Measurements from ENCODE around the gene HNRNPA2B1. TPM values are rescaled to one million over a fixed set of nuclear protein-coding genes. Genes with fewer than 3 reads are reported as not detected.

HNRNPA2B1 gene
- total and polyA plus RNA-seq, 2 of the 8 experiments (the other 6 are each of a cell fraction or from before 2014, with no cell fraction given): 276 to 1,255 TPM

GRCh38 chr7:26185131-26185843, 15.3 kb downstream of the HNRNPA2B1 start:
- Histone ChIP-seq H2BK15ac (ENCODE audit: low read length) (no peak overlapping the region), H3K36me3 (ENCODE audit: control insufficient read depth in 2 of 4, insufficient read depth in 4 of 4, low read length in 3 of 4) (peaks cover 5 to 28% (median 20%) of the 10 kb centered on the region in 4 experiments; a peak in 7 of 8 replicates), H3K9me3 (ENCODE audit: insufficient read depth in 2 of 2, low read depth in 1 of 2, low read length in 1 of 2) (no peaks in the 10 kb centered on the region), H4K8ac (ENCODE audit: extremely low read depth, insufficient read depth, low read length) (no peak overlapping the region), H4K20me1 (replicated peaks in 1 of 2; ENCODE audit: control insufficient read depth in 1 of 2, insufficient read depth in 2 of 2, low read length in 2 of 2) (peaks cover 7 to 8% of the 10 kb centered on the region in 2 experiments), H3K27ac (ENCODE audit: low read depth, low read length) (no peak overlapping the region), H3K27me3 (replicated peaks in 1 of 4; ENCODE audit: control insufficient read depth in 3 of 4, extremely low read depth in 1 of 4, insufficient read depth in 3 of 4, low read length in 3 of 4) (no peaks in the 10 kb centered on the region), H4K5ac (ENCODE audit: insufficient read length, low read depth, low read length) (no peak overlapping the region), H3K4ac (replicated peaks; ENCODE audit: insufficient read length, low read depth, low read length) (no peak overlapping the region), H3K4me3 (ENCODE audit: extremely low read depth in 1 of 4, insufficient read depth in 2 of 4, low read depth in 3 of 4, low read length in 4 of 4) (no peak overlapping the region), H3K23me2 (ENCODE audit: low read depth, low read length) (no peaks in the 10 kb centered on the region), H2BK12ac (ENCODE audit: low read depth, low read length) (no peak overlapping the region), H3K14ac (ENCODE audit: insufficient read length) (no peak overlapping the region), H3K4me1 (replicated peaks in 1 of 4; ENCODE audit: control insufficient read depth in 3 of 4, insufficient read depth in 4 of 4, low read length in 3 of 4) (no peaks in the 10 kb centered on the region), H3K4me2 (ENCODE audit: insufficient read depth in 1 of 2, low read depth in 2 of 2, low read length in 2 of 2) (no peak overlapping the region), H3K56ac (replicated peaks; ENCODE audit: insufficient read length, low read depth, low read length) (no peak overlapping the region), H3K79me2 (ENCODE audit: control insufficient read depth in 1 of 2, insufficient read depth in 2 of 2, low read length in 2 of 2) (no peaks in the 10 kb centered on the region), H3K9ac (replicated peaks in 1 of 4; ENCODE audit: extremely low read depth in 1 of 4, low read depth in 3 of 4, low read length in 3 of 4) (no peak overlapping the region), H2BK120ac (replicated peaks; ENCODE audit: low read depth, low read length) (no peak overlapping the region), H2AK5ac (ENCODE audit: low read depth, low read length) (no peak overlapping the region), H3K79me1 (ENCODE audit: low read depth, low read length) (no peaks in the 10 kb centered on the region), H3K18ac (ENCODE audit: extremely low read depth, low read length) (no peak overlapping the region), H2BK5ac (ENCODE audit: low read depth, low read length) (no peak overlapping the region), H2AFZ (ENCODE audit: low read length) (no peak overlapping the region), H2BK20ac (ENCODE audit: low read length) (no peak overlapping the region), H4K91ac (replicated peaks; ENCODE audit: insufficient read length, low read length) (no peak overlapping the region), H3K23ac (ENCODE audit: insufficient read length) (no peak overlapping the region)
- no peak for TF ChIP-seq CREB1 (IDR thresholded peaks at IDR 0.05)
- no peak for TF ChIP-seq FOSL1 (IDR thresholded peaks at IDR 0.05; ENCODE audit: insufficient read depth, low read depth, low read length)
- no peak for TF ChIP-seq HDAC2 (IDR thresholded peaks at IDR 0.05; ENCODE audit: borderline replicate concordance in 1 of 2, low read depth in 2 of 2, low read length in 2 of 2)
- TF ChIP-seq, protein P1, sequence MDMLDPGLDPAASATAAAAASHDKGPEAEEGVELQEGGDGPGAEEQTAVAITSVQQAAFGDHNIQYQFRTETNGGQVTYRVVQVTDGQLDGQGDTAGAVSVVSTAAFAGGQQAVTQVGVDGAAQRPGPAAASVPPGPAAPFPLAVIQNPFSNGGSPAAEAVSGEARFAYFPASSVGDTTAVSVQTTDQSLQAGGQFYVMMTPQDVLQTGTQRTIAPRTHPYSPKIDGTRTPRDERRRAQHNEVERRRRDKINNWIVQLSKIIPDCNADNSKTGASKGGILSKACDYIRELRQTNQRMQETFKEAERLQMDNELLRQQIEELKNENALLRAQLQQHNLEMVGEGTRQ (IDR thresholded peaks at IDR 0.05; ENCODE audit: low read length): no peak
- no peak for TF ChIP-seq GTF2F1 (IDR thresholded peaks at IDR 0.05; ENCODE audit: borderline replicate concordance, low read depth, low read length)
- no peak for TF ChIP-seq POLR2A (IDR thresholded peaks at IDR 0.05; ENCODE audit: control extremely low read depth in 1 of 2, low read depth in 2 of 2, low read length in 2 of 2)
- no peak for TF ChIP-seq TAF1 (IDR thresholded peaks at IDR 0.05; ENCODE audit: low read depth, low read length)
- POLR2A ChIA-PET (ENCODE audit: partially characterized antibody): interaction anchor here (0.7 to 17.3 kb wide), 11 partner anchors 12 to 113 kb away, joined by 3 to 578 read pairs (median 3); partner anchors contain the start of genes CBX3 and HNRNPA2B1
- DNase-seq (ENCODE audit: low read depth in 1 of 2, low spot score in 2 of 2): no peak
- CTCF ChIA-PET (ENCODE audit: partially characterized antibody): interaction anchor here (0.6 to 5.6 kb wide), 3 partner anchors 75 to 180 kb away, joined by 3 to 30 read pairs (median 4); no protein-coding TSS in a partner anchor
- no peak for FAIRE-seq
- 92% methylated on average over 10 of the region's 10 CpGs; no CpG with 5 or more reads in 1 of the 2 experiments for WGBS, 2 experiments (ENCODE audit: extremely low coverage in 1 of 2, insufficient coverage in 1 of 2, insufficient read length in 1 of 2, insufficient replicate concordance in 2 of 2, low coverage in 1 of 2, low lambda C conversion rate in 2 of 2, missing lambda C conversion rate in 1 of 2)

Measured in H1 (cell line).